ENCODE measurements around the gene KIAA1217. TPM values are rescaled to one million over a fixed set of nuclear protein-coding genes. Genes with fewer than 3 reads are reported as not detected.

Gene KIAA1217
- total and polyA plus RNA-seq, 2 of the 8 experiments (the other 6 are each of a cell fraction or from before 2014, with no cell fraction given): 4.5 to 15.6 TPM

DNA sequence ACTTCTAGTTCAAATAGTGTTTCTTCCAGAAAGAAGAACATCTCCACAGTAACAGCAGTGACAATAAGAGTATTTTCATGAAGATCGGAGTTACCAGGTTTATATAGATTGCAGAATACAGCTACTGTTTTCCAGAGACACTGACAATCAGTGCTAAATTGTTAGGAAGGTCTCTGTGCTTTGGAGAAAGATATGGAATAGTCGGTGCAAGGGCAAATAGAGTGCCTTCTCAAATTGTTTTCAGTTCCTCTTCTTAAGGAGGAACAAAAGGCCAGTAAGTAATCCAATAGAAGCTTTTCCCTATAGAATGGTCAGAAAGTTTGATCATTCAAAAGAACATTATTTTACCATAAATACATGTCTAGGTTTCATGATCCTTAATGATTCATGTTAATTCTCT, 2.6 kb upstream of the KIAA1217 start (continued):
- TF ChIP-seq RBBP5 (IDR thresholded peaks at IDR 0.05; ENCODE audit: borderline replicate concordance, low read depth, low read length) (no peak), BACH1 (IDR thresholded peaks at IDR 0.05; ENCODE audit: low read length) (no peak), SP2 (IDR thresholded peaks at IDR 0.05; ENCODE audit: low read length) (no peak), SAP30 (IDR thresholded peaks at IDR 0.05; ENCODE audit: insufficient read depth, insufficient replicate concordance, low read length) (no peak)

All from H1 (cell line).